ENCODE measurements around the gene ANKS1B. TPM values are rescaled to one million over a fixed set of nuclear protein-coding genes. Genes with fewer than 3 reads are reported as not detected.

The ANKS1B gene
- total and polyA plus RNA-seq, 2 of the 4 experiments (the other 2 are of a cell fraction): 0.17 to 0.18 TPM

DNA sequence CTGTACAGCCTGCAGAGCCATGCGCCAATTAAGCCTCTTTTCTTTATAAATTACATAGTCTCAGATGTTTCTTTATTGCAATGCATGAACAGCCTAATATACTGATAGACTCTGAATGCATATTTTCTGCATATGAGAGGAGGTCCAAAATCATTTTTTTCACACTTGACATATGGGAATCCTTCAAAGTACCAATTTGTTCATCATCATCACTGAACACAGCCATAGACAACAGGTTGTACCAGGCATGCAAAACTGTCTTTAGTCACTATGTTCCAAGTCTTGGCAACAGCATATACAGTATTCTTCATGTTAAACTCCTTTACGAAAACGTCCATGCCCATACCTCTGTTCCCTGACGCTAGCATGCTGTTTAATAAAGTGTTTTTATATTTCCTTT is 807.9 kb downstream of the ANKS1B start:
- in situ Hi-C loops (cut with MboI; ENCODE audit: low sequenced_read_pairs) (no loop called here), intact Hi-C loops (cut with micrococcal nuclease) (no loop called here), dilution Hi-C loops (cut with HindIII; ENCODE audit: low sequenced_read_pairs, unreplicated experiment) (no loop called here)
- Histone ChIP-seq H3K9me3 (ENCODE audit: control insufficient read depth, insufficient read depth, low read length) (0 out of 2 replicates have a peak, but pooled peaks cover 3% of the 10 kb centered on the region), H2AK9ac (replicated peaks; ENCODE audit: low read depth, low read length, poor library complexity) (no peak overlapping the region), H4K20me1 (ENCODE audit: insufficient read depth, low read length) (no peaks in the 10 kb centered on the region), H3K56ac (ENCODE audit: extremely low read depth, insufficient read depth, low read length) (no peak overlapping the region), H3K9me1 (ENCODE audit: insufficient read depth, low read length) (no peaks in the 10 kb centered on the region), H3K18ac (ENCODE audit: low read depth, low read length) (no peak overlapping the region), H2BK120ac (ENCODE audit: low read depth, low read length) (no peak overlapping the region), H3K79me1 (ENCODE audit: low read depth in 1 of 2, low read length in 2 of 2) (no peaks in the 10 kb centered on the region), H4K91ac (ENCODE audit: insufficient read depth, low read depth, low read length) (no peak overlapping the region), H2BK15ac (ENCODE audit: low read depth, low read length) (no peak overlapping the region), H3K4me1 (ENCODE audit: control insufficient read depth, insufficient read depth, low read length) (no peaks in the 10 kb centered on the region), H4K5ac (ENCODE audit: low read depth, low read length) (no peak overlapping the region), H3K23ac (ENCODE audit: low read depth, low read length) (no peak overlapping the region), H3K4me2 (ENCODE audit: low read depth, low read length) (no peak overlapping the region), H3K36me3 (ENCODE audit: control insufficient read depth, insufficient read depth, low read length) (no peaks in the 10 kb centered on the region), H2BK20ac (ENCODE audit: low read depth, low read length) (no peak overlapping the region), H2AFZ (replicated peaks; ENCODE audit: low read length, poor library complexity) (no peak overlapping the region), H3K14ac (replicated peaks; ENCODE audit: low read depth, low read length) (no peak overlapping the region), H3K27me3 (ENCODE audit: control insufficient read depth, insufficient read depth, low read length) (no peaks in the 10 kb centered on the region), H2BK5ac (ENCODE audit: low read depth, low read length, poor library complexity, severe bottlenecking) (no peak overlapping the region), H3K27ac (ENCODE audit: insufficient read depth, low read length) (no peak overlapping the region), H4K8ac (ENCODE audit: low read depth in 2 of 2, low read length in 2 of 2) (no peak overlapping the region), H2AK5ac (ENCODE audit: low read depth, low read length) (no peak overlapping the region), H3K4ac (ENCODE audit: low read depth, low read length) (no peak overlapping the region), H3K9ac (ENCODE audit: low read depth, low read length) (no peak overlapping the region), H3K4me3 (ENCODE audit: insufficient read depth, low read depth, low read length) (no peak overlapping the region)
- no CpG with 5 or more reads among the region's 4 CpGs for WGBS, 2 experiments (ENCODE audit: extremely low coverage in 2 of 2, insufficient read length in 1 of 2)
- no peak for TF ChIP-seq MXI1 (IDR thresholded peaks at IDR 0.05; ENCODE audit: borderline replicate concordance, low read depth, low read length)
- TF ChIP-seq, protein P1, sequence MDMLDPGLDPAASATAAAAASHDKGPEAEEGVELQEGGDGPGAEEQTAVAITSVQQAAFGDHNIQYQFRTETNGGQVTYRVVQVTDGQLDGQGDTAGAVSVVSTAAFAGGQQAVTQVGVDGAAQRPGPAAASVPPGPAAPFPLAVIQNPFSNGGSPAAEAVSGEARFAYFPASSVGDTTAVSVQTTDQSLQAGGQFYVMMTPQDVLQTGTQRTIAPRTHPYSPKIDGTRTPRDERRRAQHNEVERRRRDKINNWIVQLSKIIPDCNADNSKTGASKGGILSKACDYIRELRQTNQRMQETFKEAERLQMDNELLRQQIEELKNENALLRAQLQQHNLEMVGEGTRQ (IDR thresholded peaks at IDR 0.05; ENCODE audit: low read depth, low read length): no peak
- no peak for TF ChIP-seq POLR2A (IDR thresholded peaks at IDR 0.05; ENCODE audit: low read depth, low read length)
- TF ChIP-seq CEBPB (IDR thresholded peaks at IDR 0.05; ENCODE audit: low read depth, low read length): no peak
- TF ChIP-seq RCOR1 (IDR thresholded peaks at IDR 0.05; ENCODE audit: insufficient replicate concordance, low read length): no peak
- TF ChIP-seq CTCF (conservative IDR thresholded peaks at IDR 0.05; ENCODE audit: low read depth, low read length): no peak
- no peak for TF ChIP-seq RAD21 (IDR thresholded peaks at IDR 0.05; ENCODE audit: low read length)
- TF ChIP-seq SMC3 (IDR thresholded peaks at IDR 0.05; ENCODE audit: low read depth, low read length): no peak
- no peak for TF ChIP-seq RFX5 (IDR thresholded peaks at IDR 0.05; ENCODE audit: low read depth, low read length)
- no peak for TF ChIP-seq FOS (IDR thresholded peaks at IDR 0.05; ENCODE audit: low read depth, low read length)
- no peak for TF ChIP-seq MAZ (IDR thresholded peaks at IDR 0.05; ENCODE audit: borderline replicate concordance, low read depth, low read length)
- no peak for TF ChIP-seq MAFK (IDR thresholded peaks at IDR 0.05; ENCODE audit: low read depth, low read length)
- TF ChIP-seq CHD1 (IDR thresholded peaks at IDR 0.05; ENCODE audit: low read depth, low read length): no peak
- TF ChIP-seq NFE2L2 (IDR thresholded peaks at IDR 0.05; ENCODE audit: low read depth, low read length): no peak
- no peak for TF ChIP-seq ELK1 (IDR thresholded peaks at IDR 0.05; ENCODE audit: borderline replicate concordance, low read depth, low read length)
- TF ChIP-seq BHLHE40 (IDR thresholded peaks at IDR 0.05; ENCODE audit: low read depth, low read length): no peak
- ChIA-PET CTCF (no interaction called here), POLR2A (ENCODE audit: unreplicated experiment) (no interaction called here)
- no peak for DNase-seq
- ATAC-seq (ENCODE audit: low read depth): no peak
- no TSS peak for BruUV-seq (replicated peaks)

All from IMR-90 (cell line).